EH (cell line): Measurements from ENCODE around the gene HSPA1L.
"Not testable (repeated sequence)": the region's sequence is repeated elsewhere in the genome, so short reads cannot be mapped to it uniquely, and the experiment has no call there.

ENCODE experiments used
- DNase-seq: peaks from one replicate; pipeline ENCODE4 v3.0.0-alpha.2; 2015; ENCODE audit warnings: low read depth

HSPA1L gene

DNA sequence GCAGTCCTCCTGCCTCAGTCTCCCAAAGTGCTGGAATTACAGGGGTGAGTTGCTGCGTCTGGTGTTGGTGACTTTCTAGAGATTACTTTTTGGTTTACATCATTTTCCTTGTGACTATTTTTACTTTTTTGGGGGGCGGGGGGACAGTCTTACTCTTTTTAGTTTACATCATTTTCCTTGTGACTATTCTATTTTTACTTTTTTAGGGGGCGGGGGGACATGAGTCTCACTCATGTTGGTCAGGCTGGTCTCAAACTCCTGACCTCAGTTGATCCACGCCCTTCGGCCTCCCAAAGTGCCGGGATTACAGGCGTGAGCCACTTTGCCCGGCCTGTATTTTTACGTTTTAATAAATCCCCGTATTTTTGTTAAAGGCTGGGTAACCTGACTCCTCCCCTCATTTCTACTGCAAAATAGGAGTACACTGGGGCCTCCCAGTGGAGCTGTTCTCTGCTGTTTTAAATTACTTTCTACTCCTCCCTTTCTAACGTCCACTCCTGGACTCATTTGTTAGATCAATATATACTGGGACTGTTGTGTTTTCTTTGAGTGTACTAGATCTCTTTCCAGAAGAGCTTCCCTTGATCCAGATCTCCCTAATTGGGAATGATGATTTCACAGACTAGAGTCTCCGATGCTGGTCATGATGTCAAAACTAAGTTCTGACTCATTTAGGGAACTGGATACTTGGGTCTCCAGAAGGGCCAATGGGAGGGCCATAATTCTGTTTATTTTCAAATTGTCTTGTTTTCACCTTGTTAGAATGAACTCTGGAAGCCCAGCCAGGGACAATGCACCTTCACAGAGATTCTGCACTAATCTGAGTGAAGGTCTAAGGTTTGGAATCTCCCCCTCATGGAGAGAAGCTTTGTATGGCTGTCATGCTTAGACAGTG, 21.6 kb upstream of the HSPA1L start:
- DNase-seq, result peak; percentile 53

DNA sequence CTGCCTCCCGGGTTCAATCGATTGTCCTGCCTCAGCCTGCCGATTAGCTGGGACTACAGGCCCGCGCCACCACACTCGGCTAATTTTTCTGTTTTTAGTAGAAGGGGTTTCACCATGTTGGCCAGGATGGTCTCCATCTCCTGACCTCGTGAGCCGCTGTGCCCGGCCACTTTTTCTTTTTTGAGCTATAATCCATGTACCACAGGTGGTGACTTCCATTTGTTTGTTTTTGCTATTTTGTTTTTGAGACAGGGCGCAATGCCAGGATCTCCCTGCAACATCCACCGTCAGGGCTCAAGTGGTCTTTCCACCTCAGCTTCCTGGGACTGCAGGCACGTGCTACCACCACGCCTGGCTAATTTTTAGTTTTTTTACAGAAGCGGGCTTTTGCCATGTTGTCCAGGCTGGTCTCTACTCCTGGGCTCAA, 21.0 kb upstream of the HSPA1L start:
- no peak for DNase-seq

DNA sequence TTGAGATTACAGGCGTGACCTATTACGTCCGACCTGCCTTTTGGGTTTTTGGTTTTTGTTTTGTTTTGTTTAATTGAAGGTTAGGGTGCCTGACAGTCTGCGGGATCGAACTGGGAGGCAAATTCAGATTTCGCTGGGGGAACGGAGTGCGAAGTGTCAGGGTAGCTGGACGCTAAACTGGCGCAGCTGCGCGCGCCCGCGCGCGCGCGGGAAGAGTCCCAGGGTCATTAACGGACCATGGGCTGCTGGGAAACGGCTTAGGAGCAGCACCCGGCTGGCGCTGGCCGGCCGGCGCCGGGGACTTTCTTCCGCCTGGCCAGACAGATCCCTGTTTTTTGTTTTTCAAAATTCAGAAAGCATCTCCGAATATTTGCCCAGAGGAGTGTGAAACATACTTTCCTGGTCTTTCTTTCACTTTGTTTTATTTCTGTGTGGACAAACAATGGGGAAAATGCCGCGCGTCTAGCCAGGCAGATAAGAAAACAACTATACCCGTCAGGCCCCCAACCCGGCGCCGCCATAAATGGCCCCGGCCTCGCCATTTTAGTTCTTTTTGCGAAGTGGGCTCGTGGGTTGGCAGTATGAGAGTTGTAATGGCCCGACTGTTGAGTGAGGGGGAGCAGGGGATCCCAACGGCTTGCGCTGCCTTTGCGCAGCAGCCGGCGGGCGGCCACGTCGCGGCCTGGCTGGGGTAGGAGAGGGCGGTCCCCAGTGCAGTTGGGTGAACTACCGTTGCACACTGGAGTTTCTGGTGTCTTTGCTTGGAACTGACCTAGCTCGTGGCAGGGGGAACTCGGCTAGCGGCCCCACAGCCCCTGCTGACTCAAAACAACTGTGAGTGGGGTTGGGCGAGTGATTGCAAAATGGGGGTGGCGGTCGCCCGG, 19.5 kb upstream of the HSPA1L start:
- DNase-seq, result peak; percentile 87

DNA sequence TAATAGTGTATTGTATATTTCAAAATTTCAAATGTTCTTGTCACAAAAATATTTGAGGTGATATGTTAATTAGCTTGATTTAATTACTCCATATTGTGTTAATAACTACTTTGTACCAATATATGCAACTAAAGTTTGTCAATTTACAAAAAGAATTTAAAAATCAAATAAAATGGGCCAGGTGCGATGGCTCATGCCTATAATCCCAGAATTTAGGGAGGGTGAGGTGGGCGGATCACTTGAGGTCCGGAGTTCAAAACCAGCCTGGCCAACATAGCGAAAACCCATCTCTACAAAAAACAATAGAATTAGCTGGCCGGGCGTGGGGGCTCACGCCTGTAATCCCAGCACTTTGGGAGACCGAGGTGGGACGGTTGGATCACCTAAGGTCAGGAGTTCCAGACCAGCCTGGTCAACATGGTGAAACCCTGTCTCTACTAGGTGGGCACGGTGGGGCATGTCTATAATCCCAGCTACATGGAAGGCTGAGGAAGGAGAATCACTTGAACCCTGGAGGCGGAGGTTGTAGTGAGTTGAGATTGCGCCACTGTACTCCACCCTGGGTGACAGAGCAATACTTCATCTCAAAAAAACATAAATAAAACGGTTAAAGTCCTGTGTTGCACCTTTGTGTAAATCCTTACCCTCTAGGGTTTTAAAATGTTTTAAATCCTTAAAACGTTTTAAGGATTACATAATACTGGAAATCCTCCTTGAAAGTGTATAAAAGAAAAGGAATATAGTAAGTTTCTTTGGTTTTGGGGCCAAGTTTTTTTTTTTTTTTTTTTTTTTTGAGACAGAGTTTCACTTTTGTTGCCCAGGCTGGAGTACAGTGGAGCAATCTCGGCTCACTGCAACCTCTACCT, 16.5 kb upstream of the HSPA1L start:
- DNase-seq, result no peak

DNA sequence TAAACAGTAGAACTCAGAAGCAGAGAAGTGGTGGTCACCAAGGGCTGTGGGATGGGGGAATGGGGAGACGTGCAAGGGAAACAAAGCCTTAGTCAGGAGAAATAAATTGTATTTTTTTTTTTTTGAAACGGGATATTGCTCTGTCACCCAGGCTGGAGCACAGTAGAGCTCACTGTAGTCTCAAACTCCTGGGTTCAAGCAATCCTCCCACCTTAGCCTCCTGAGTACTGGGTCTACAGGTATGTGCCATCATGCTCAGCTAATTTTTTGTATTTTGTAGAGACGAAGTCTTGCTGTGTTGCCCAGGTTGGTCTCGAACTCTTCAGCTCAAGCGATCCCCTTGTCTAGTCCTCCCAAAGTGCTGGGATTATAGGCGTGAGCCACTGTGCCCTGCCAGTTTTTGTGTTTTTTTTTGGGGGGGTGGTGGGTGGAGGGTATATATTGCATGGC, 15.8 kb upstream of the HSPA1L start:
- DNase-seq, result no peak

DNA sequence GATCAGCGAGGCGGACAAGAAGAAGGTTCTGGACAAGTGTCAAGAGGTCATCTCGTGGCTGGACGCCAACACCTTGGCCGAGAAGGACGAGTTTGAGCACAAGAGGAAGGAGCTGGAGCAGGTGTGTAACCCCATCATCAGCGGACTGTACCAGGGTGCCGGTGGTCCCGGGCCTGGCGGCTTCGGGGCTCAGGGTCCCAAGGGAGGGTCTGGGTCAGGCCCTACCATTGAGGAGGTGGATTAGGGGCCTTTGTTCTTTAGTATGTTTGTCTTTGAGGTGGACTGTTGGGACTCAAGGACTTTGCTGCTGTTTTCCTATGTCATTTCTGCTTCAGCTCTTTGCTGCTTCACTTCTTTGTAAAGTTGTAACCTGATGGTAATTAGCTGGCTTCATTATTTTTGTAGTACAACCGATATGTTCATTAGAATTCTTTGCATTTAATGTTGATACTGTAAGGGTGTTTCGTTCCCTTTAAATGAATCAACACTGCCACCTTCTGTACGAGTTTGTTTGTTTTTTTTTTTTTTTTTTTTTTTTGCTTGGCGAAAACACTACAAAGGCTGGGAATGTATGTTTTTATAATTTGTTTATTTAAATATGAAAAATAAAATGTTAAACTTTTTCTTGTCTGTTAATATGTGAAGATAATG, 14.7 kb upstream of the HSPA1L start:
- peak; percentile 65 for DNase-seq

DNA sequence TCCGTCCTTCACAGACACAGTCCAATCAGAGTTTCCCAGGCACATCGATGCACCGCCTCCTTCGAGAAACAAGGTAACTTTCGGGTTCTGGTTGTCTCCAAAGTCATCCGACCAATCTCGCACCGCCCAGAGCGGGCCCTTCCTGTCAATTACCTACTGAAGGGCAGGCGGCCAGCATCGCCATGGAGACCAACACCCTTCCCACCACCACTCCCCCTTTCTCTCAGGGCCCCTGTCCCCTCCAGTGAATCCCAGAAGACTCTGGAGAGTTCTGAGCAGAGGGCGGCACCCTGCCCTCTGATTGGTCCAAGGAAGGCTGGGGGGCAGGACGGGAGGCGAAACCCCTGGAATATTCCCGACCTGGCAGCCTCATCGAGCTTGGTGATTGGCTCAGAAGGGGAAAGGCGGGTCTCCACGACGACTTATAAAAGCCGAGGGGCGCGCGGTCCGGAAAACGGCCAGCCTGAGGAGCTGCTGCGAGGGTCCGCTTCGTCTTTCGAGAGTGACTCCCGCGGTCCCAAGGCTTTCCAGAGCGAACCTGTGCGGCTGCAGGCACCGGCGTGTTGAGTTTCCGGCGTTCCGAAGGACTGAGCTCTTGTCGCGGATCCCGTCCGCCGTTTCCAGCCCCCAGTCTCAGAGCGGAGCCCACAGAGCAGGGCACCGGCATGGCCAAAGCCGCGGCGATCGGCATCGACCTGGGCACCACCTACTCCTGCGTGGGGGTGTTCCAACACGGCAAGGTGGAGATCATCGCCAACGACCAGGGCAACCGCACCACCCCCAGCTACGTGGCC, 12.4 kb upstream of the HSPA1L start, which contains the start of gene HSPA1B:
TSS of gene HSPA1B (plus strand) at position 453 of the 794 bp plus-strand sequence. CDS start at position 666, 213 bp downstream.
- peak; percentile 100 for DNase-seq

DNA sequence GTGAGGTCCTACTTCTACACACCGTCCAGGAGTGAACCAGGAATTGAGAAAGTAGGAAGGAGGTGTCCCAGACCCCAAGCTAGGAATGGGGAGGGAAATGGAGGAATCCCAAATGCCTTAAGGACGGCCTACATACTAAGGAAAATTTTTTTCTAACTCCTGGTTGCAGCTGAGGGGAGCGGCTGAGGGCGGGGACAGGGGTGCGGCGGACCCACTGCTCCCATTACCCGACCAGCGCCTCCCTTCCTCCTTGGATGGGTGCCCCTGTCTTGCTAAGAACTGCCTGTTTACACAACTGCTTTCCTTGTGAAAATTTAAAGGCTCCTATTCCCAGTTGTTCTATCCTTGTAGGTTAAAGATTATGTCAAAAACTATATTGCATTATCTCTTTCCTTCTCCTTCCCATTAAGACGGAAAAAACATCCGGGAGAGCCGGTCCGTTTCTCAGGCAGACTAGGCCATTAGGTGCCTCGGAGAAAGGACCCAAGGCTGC, 11.8 kb upstream of the HSPA1L start:
- peak; percentile 91 for DNase-seq

DNA sequence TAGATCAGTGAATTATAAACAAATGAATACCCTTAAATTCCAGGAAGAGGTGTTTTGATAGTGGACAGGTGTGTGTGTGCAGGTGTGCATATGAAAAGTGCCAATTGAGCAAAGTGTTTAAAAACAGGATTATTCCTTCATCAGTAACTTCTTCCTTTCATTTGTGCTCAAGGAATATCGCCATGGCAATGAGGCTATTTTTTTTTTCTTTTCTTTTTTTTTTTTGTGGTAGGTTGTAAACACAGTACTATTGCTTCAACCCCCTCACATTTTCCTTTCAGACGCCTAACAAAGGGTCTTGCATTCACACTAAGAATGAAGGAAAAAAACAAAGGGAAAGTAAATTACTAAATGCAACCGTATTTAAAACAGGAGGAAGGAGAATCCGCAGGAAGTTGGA, 10.5 kb upstream of the HSPA1L start:
- DNase-seq, result no peak

DNA sequence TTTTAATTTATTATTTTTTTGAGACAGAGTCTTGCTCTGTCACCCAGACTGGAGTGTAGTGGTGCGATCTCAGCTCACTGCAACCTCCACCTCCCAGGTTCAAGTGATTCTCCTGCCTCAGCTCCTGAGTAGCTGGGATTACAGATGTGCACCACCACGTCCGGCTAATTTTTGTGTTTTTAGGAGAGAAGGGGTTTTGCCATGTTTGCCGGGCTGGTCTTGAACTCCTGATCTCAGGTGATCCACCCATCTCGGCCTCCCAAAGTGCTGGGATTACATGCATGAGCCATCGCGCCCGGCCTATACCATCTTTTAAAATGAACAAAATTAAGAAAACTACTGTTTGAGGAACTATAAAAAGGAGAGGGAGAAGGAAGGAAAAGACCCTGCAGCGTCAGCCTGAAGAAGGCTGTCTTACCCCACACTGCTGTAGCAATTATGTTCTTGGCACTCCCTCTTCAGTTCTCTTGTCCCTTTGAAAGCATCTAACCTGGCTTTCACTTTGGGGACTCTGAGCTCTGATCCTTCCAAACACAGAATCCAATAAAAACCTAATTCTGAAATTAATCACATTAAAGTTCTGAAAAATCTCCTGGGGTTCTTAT, 8.6 kb upstream of the HSPA1L start:
- DNase-seq, result not testable (repeated sequence)

DNA sequence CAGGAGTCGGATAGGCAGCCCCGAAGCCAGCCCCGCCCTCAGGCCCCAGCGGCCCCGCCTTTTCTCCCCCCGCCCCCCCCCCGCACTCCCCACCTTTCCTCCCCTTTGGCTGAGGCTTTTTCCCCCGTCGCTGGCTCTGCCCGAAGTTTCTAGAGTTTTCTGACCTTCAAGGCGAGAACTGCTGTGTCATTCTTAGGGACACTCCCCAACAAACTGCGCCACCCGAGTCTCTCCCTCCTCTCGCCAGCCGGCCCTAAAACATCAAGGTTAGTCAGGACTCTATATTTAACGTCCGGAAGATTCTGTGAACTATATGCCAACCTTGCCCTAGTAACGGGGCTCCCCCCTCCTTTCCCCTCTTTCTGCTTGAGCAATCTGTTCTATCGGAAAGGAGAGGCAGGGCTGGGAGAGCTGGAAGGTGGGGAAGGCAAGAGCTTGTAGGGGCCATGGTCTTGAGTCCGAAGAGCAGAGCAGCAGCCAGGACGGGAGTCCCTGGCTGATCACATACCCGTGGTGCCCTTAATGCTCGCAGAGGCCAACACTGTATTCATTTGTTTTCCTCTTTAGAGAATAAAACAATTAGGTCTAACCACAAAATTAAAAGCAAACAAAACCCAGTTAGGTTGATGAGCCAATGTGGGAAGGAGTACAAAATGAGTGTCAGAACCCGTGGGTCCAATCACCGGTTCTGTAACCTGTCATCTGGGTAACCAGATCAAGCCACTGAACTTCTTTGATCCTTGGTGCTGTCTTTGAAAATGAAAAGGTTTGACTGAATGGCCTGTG, 7.1 kb upstream of the HSPA1L start:
- peak; percentile 92 for DNase-seq

DNA sequence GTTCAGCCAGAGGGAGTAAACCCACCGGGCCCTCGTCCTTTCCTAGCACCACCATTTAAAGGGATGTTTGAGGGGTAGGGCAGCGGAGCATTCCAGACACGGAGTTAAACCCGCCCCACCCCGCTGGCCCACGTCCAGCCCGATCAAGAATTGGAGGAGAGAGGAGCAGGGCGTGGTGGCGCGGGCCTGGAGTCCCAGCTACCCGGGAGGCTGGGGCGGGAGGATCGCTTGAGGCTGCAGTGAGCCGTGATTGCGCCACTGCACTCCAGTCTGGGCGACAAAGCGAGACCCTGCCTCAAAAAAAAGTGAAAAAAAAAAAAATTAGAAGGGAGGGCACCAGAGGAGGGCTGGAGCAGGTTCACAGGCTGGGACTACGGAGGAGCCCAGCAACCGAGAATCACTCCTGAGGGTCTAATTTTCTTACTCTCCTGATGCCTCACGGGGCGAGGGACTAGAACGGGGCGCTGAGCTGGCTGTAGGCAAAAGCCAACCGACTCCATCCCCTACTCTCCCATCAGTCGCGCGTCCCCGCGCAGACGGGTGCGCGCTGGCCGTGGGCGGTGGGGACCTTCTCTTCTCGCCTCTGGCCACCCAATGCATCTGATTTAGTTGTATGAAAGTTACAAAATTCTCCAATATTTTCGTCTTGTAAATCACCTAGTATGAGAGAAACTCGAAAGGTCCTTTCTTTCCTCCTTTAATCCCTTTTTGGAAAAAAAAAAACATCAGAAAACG, 6.4 kb upstream of the HSPA1L start:
- DNase-seq, result peak; percentile 38

DNA sequence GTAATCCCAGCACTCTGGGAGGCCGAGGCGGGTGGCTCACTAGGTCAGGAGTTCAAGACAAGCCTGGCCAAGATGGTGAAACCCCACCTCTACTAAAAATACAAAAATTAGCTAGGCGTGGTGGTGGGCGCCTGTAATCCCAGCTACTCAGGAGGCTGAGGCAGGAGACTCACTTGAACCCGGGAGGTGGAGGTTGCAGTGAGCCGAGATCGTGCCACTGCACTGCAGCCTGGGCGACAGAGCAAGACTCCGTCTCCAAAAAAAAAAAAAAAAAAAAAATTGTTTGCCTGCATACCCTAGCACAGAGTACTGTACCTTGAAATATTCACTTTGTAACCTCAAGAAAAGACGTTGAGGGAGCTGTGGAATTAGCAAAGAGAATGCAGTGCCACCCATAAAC, 5.3 kb upstream of the HSPA1L start:
- not testable (repeated sequence) for DNase-seq

DNA sequence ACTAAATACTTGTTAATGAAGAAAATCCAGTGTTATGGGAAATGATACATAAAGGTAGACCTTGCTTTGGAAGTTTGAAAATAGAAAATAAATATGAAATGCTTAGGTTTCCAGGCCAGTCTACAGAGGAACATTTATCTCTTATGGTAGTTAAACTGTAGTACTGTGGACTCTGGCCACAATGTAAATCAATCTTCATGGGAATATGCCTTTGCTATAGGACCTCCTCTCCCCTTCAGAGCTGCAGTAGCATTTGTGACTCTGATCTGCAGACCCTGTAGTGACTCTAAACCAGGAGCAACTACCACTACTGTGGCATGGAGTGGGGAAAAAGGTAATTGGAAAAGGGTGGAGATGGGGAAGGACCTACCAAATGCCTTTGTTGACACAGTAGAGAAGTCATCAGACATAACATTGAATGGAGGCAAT, 4.8 kb upstream of the HSPA1L start:
- DNase-seq, result no peak

DNA sequence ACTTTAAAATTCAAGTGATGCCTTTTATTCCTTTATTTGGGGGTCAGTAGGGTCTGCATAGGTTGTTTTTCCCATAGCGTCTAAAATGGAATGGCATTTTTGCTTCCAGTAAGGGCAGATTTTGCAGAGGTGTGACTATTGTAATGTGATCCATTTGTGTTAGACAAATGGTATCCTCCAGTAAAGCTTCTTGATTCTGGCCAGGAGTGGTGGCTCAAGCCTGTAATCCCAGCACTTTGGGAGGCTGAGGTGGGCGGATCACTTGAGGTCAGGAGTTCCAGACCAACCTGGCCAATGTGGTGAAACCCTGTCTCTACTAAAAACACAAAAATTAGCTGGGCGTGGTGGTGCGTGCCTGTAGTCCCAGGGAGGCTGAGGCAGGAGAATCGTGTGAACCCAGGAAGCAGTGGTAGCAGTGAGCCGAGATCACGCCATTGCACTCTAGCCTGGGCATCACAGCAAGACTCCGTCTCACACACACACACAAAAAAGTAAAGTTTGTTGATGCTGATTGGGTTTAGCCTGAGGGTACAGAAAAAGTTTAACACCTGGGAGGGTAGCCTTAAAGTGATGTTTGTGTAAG, 2.9 kb upstream of the HSPA1L start:
- not testable (repeated sequence) for DNase-seq

DNA sequence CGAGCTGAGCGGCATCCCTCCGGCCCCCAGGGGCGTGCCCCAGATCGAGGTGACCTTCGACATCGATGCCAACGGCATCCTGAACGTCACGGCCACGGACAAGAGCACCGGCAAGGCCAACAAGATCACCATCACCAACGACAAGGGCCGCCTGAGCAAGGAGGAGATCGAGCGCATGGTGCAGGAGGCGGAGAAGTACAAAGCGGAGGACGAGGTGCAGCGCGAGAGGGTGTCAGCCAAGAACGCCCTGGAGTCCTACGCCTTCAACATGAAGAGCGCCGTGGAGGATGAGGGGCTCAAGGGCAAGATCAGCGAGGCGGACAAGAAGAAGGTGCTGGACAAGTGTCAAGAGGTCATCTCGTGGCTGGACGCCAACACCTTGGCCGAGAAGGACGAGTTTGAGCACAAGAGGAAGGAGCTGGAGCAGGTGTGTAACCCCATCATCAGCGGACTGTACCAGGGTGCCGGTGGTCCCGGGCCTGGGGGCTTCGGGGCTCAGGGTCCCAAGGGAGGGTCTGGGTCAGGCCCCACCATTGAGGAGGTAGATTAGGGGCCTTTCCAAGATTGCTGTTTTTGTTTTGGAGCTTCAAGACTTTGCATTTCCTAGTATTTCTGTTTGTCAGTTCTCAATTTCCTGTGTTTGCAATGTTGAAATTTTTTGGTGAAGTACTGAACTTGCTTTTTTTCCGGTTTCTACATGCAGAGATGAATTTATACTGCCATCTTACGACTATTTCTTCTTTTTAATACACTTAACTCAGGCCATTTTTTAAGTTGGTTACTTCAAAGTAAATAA, 2.2 kb upstream of the HSPA1L start:
- not testable (repeated sequence) for DNase-seq

DNA sequence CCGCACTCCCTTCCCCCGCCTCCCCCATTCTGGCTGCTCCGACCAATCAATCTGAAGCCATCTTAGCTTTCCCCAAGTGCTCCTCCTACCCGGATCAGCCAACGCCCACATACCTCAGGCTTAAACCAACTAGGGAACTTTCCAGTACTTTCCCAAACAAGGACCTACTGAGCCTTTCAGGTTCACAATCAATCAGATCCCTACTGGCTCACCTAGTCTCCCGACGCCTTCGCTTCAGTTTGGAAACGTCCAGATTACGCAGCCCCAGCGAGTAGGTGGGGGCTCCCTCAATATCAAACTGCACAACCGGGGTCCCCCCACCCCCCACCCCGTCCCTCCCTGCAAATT, 432 bp downstream of the HSPA1L start:
- peak; percentile 99 for DNase-seq
